Erythroblast (primary cell): ENCODE data around the gene MBD3L5.

ENCODE experiments used
- DNase-seq, 2 experiments: peaks; one replicate each; lab custom pipeline; 2025; lab: John Stamatoyannopoulos, UW
- GATA1 ChIP-seq: IDR thresholded peaks from 2 replicates; pipeline ENCODE4 v1.6.1; 2011; ENCODE audit warnings: low read depth, mild to moderate bottlenecking, control low read depth, low read length, moderate library complexity
- POLR2A ChIP-seq: IDR thresholded peaks from 2 replicates; pipeline ENCODE4 v1.6.1; 2011; ENCODE audit warnings: mild to moderate bottlenecking, low read length

The MBD3L5 gene

DNA sequence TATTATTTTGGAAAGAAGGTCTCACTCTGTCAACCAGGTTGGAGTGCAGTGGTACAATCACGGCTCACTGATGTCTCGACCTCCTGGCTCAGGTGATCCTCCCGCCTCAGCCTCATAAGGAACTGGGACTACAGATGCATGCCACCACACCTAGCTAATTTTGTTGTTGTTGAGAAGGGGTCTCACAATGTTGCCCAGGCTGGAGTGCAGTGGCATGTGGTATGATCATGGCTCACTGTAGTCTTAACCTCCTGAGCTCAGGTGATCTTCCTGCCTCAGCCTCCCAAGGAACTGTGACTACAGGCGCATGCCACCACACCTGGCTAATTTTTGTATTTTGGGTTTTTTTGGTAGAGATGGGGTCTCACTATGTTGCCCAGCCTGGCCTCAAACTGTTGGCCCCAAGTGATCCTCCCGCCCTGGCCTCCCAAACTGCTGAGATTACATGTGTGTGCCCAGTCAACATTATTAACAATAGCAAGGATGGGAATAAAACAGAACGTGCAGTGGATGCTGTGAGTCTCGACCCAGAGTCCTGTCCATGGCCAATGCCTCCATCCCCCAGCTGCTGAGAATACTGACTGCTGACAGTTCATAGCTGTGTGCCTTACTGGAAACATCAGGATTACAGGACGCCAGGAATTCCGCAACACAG, 33.5 kb downstream of the MBD3L5 start:
- TF ChIP-seq POLR2A = no peak
- TF ChIP-seq GATA1 = no peak
- DNase-seq = no peak

- DNase-seq = peak in 1 of 2 experiments; percentile 63
These were observed 36.7 kb downstream of the MBD3L5 start for GRCh38 chr19:7067122-7067521.

- TF ChIP-seq POLR2A = no peak
- no peak for TF ChIP-seq GATA1
- DNase-seq = no peak
These were observed 37.3 kb downstream of the MBD3L5 start for GRCh38 chr19:7067716-7068115.

DNA sequence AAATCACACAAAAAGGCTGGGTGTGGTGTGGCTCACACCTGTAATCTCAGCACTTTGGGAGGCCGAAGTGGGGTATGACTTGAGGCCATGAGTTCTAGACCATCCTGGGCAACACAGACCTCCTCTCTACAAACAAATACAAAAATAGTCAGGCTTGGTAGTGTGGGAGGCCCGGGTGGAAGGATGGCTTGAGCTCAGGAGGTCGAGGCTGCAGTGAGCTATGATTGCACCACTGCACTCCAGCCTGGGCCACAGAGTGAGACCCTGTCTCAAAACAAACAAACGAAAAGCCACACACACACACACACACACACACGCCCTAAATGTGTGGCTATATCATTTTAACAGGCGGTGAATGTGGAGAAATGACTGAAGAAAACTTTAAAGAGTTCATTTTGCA, 38.2 kb downstream of the MBD3L5 start:
- no peak for DNase-seq
- no peak for TF ChIP-seq GATA1

- DNase-seq = peak; percentile 98 to 99
- TF ChIP-seq GATA1 (no peak), POLR2A (peak; percentile 82)
These were observed 38.9 kb downstream of the MBD3L5 start, which contains the start of gene ZNF557 for GRCh38 chr19:7069042-7069903. TSS of gene ZNF557 (plus strand) at chr19:7069703. CDS start at chr19:7075075, 5,372 bp downstream.

- no peak for TF ChIP-seq POLR2A
- TF ChIP-seq GATA1 = no peak
- peak; percentile 74 to 77 for DNase-seq
These were observed 39.5 kb downstream of the MBD3L5 start for GRCh38 chr19:7069904-7070226.

DNA sequence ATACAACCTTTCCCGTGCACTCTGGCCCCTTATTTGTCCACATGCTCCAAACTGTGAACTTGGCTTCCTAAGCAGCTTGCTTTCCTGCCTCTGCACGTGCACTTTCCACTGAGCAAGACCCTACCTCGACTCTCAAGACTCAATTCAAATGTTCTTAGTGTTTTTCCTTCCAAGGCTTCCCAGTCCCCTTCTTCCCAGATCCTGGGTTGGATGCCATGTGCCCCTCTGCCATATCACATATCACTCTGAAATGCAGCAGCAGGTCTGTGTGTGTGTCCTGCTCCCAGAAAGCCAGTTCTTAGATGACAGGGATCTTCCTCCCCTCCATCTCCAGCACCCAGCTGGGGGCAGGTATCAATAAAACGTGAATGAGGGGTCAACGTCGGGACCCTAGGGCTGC, 42.2 kb downstream of the MBD3L5 start:
- no peak for DNase-seq
- TF ChIP-seq GATA1 (no peak), POLR2A (no peak)

- DNase-seq = no peak
- TF ChIP-seq GATA1 (no peak), POLR2A (no peak)
These were observed 44.4 kb downstream of the MBD3L5 start for GRCh38 chr19:7074705-7075282.

DNA sequence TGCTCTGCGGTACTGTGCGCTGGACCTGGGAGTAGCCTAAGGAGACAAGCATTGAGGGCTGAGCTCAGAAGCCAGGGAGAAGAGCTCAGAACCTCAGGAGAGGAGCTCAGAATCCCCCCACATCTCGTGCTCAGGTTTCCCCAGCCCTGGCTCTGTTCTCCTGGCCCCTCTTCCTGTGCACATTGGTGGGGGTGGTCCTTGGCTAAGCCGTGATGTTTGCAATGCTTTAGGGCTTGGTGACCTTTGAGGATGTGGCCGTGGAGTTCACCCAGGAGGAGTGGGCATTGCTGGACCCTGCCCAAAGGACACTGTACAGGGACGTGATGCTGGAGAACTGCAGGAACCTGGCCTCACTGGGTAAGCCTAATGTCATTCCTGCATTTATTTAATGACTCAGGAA, 45.8 kb downstream of the MBD3L5 start:
- DNase-seq = no peak
- no peak for TF ChIP-seq GATA1
- no peak for TF ChIP-seq POLR2A

DNA sequence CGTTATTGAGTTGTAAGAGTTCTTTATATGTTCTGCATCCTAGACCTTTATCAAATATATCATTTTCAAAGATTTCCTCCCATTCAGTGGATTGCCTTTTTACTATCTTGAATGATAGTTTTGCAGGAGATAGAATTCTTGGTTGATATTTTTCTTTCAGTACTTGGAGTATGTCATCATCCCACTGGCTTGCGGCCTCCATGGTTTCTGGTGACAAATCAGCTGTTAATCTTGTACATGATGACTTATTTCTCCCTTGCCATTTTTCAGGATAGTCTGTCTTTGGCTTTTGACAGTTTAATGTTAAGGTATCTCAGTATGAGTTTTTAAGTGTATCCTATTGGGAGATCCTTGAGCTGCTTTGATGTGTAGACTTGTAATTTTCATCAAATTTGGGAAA, 47.6 kb downstream of the MBD3L5 start:
- TF ChIP-seq GATA1 = no peak
- DNase-seq = peak in 1 of 2 experiments; percentile 49
